ENCODE data around the gene PPP1R16B.
"Not testable (repeated sequence)": the region's sequence is repeated elsewhere in the genome, so short reads cannot be mapped to it uniquely, and the experiment has no call there.

PPP1R16B gene

GRCh38 chr20:38843346-38843745 lies 37.8 kb downstream of the PPP1R16B start:
- peak; percentile 33 to 55 for DNase-seq (ENCODE audit: low read depth in 1 of 2, low spot score in 1 of 2)

- no peak for DNase-seq (ENCODE audit: low read depth in 1 of 2, low spot score in 1 of 2)
These were observed 39.5 kb downstream of the PPP1R16B start for GRCh38 chr20:38844963-38845362.

- no peak for DNase-seq (ENCODE audit: low read depth in 1 of 2, low spot score in 1 of 2)
These were observed 42.3 kb downstream of the PPP1R16B start for GRCh38 chr20:38847840-38848239.

- no peak for DNase-seq (ENCODE audit: low read depth in 1 of 2, low spot score in 1 of 2)
These were observed 48.3 kb downstream of the PPP1R16B start for GRCh38 chr20:38853759-38854158.

GRCh38 chr20:38854654-38855066 lies 49.2 kb downstream of the PPP1R16B start:
- no peak for DNase-seq (ENCODE audit: low read depth in 1 of 2, low spot score in 1 of 2)

GRCh38 chr20:38855356-38855755 lies 49.9 kb downstream of the PPP1R16B start:
- DNase-seq (ENCODE audit: low read depth in 1 of 2, low spot score in 1 of 2), result no peak

GRCh38 chr20:38856570-38856969 lies 51.1 kb downstream of the PPP1R16B start:
- no peak for DNase-seq (ENCODE audit: low read depth in 1 of 2, low spot score in 1 of 2)

- no peak for DNase-seq (ENCODE audit: low read depth in 1 of 2, low spot score in 1 of 2)
These were observed 52.2 kb downstream of the PPP1R16B start for GRCh38 chr20:38857703-38858102.

GRCh38 chr20:38859070-38859690 lies 53.7 kb downstream of the PPP1R16B start:
- DNase-seq (ENCODE audit: low read depth in 1 of 2, low spot score in 1 of 2), result no peak

- DNase-seq (ENCODE audit: low read depth in 1 of 2, low spot score in 1 of 2), result not testable (repeated sequence)
These were observed 54.4 kb downstream of the PPP1R16B start for GRCh38 chr20:38859857-38860256.

GRCh38 chr20:38861071-38861401 lies 55.5 kb downstream of the PPP1R16B start:
- DNase-seq (ENCODE audit: low read depth in 1 of 2, low spot score in 1 of 2), result no peak

GRCh38 chr20:38862226-38862625 lies 56.7 kb downstream of the PPP1R16B start:
- DNase-seq (ENCODE audit: low read depth in 1 of 2, low spot score in 1 of 2), result no peak

GRCh38 chr20:38863024-38863851 lies 57.7 kb downstream of the PPP1R16B start:
- peak in 1 of 2 donors; percentile 40 for DNase-seq (ENCODE audit: low read depth in 1 of 2, low spot score in 1 of 2)

GRCh38 chr20:38864662-38865061 lies 59.2 kb downstream of the PPP1R16B start:
- no peak for DNase-seq (ENCODE audit: low read depth in 1 of 2, low spot score in 1 of 2)

GRCh38 chr20:38866265-38867061 lies 61.0 kb downstream of the PPP1R16B start:
- no peak for DNase-seq (ENCODE audit: low read depth in 1 of 2, low spot score in 1 of 2)

GRCh38 chr20:38867062-38867359 lies 61.5 kb downstream of the PPP1R16B start:
- no peak for DNase-seq (ENCODE audit: low read depth in 1 of 2, low spot score in 1 of 2)

- no peak for DNase-seq (ENCODE audit: low read depth in 1 of 2, low spot score in 1 of 2)
These were observed 65.4 kb downstream of the PPP1R16B start for GRCh38 chr20:38870733-38871559.

- DNase-seq (ENCODE audit: low read depth in 1 of 2, low spot score in 1 of 2), result no peak
These were observed 66.1 kb downstream of the PPP1R16B start for GRCh38 chr20:38871560-38871953.

GRCh38 chr20:38872036-38872435 lies 66.5 kb downstream of the PPP1R16B start:
- DNase-seq (ENCODE audit: low read depth in 1 of 2, low spot score in 1 of 2), result no peak

GRCh38 chr20:38872491-38873049 lies 67.1 kb downstream of the PPP1R16B start:
- DNase-seq (ENCODE audit: low read depth in 1 of 2, low spot score in 1 of 2), result no peak

GRCh38 chr20:38873050-38873581 lies 67.6 kb downstream of the PPP1R16B start:
- DNase-seq (ENCODE audit: low read depth in 1 of 2, low spot score in 1 of 2), result peak; percentile 56 to 88

All from activated CD4-positive, alpha-beta T cell treated with anti-CD3 and anti-CD28 coated beads, Interleukin-2, amount 50 U/mL, for 24 hours (primary cell).